HL-60 (cell line): ENCODE data around the gene ZNF827.

Source experiments
- GABPA ChIP-seq: IDR thresholded peaks from 2 replicates; pipeline ENCODE4 v1.6.1; 2012; ENCODE audit warnings: low read depth
- POLR2AphosphoS5 ChIP-seq: IDR thresholded peaks from 2 replicates; pipeline ENCODE4 v1.6.1; 2012; ENCODE audit warnings: low read depth
- TF ChIP-seq, protein P1 (sequence below): IDR thresholded peaks from one replicate; pipeline ENCODE4 v1.5.1; 2011; ENCODE audit warnings: low read length, control low read depth, inconsistent platforms; ENCODE audit not compliant: insufficient read depth
- TF ChIP-seq, protein P2 (sequence below): IDR thresholded peaks from 2 replicates; pipeline ENCODE4 v1.6.1; 2012; ENCODE audit warnings: low read depth; ENCODE audit not compliant: insufficient replicate concordance

DNA sequence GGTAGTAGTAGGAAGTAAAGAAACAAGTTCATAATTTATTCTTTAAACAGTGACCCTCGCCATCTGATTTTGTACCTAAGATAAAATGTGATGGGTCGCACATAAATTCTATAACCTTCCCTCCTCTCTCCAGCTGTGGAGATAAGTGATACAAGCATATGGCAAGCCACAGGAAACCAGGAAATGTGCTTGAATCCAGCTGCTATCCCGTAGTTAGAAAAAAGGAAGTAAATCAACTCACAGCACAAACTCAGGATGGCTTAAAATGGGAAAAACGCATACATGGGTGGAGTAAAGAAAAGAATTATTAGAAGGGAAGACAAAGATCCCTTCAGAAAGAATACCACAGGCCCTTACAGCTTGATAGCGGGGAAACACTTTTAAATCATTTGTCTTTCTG, 78.2 kb downstream of the ZNF827 start:
- TF ChIP-seq, protein P1, sequence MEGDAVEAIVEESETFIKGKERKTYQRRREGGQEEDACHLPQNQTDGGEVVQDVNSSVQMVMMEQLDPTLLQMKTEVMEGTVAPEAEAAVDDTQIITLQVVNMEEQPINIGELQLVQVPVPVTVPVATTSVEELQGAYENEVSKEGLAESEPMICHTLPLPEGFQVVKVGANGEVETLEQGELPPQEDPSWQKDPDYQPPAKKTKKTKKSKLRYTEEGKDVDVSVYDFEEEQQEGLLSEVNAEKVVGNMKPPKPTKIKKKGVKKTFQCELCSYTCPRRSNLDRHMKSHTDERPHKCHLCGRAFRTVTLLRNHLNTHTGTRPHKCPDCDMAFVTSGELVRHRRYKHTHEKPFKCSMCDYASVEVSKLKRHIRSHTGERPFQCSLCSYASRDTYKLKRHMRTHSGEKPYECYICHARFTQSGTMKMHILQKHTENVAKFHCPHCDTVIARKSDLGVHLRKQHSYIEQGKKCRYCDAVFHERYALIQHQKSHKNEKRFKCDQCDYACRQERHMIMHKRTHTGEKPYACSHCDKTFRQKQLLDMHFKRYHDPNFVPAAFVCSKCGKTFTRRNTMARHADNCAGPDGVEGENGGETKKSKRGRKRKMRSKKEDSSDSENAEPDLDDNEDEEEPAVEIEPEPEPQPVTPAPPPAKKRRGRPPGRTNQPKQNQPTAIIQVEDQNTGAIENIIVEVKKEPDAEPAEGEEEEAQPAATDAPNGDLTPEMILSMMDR, result no peak
- TF ChIP-seq POLR2AphosphoS5 (no peak), GABPA (no peak)
- TF ChIP-seq, protein P2, sequence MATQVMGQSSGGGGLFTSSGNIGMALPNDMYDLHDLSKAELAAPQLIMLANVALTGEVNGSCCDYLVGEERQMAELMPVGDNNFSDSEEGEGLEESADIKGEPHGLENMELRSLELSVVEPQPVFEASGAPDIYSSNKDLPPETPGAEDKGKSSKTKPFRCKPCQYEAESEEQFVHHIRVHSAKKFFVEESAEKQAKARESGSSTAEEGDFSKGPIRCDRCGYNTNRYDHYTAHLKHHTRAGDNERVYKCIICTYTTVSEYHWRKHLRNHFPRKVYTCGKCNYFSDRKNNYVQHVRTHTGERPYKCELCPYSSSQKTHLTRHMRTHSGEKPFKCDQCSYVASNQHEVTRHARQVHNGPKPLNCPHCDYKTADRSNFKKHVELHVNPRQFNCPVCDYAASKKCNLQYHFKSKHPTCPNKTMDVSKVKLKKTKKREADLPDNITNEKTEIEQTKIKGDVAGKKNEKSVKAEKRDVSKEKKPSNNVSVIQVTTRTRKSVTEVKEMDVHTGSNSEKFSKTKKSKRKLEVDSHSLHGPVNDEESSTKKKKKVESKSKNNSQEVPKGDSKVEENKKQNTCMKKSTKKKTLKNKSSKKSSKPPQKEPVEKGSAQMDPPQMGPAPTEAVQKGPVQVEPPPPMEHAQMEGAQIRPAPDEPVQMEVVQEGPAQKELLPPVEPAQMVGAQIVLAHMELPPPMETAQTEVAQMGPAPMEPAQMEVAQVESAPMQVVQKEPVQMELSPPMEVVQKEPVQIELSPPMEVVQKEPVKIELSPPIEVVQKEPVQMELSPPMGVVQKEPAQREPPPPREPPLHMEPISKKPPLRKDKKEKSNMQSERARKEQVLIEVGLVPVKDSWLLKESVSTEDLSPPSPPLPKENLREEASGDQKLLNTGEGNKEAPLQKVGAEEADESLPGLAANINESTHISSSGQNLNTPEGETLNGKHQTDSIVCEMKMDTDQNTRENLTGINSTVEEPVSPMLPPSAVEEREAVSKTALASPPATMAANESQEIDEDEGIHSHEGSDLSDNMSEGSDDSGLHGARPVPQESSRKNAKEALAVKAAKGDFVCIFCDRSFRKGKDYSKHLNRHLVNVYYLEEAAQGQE, result no peak
